Mammary epithelial cell (primary cell): ENCODE data around the gene CLIC3.

Source experiments
- CTCF ChIP-seq, 2 donors: IDR thresholded peaks in 1 of 2; conservative IDR thresholded peaks in 1 of 2; 2 replicates each; pipeline ENCODE4 v1.5.1; 2011 to 2012; ENCODE audit warnings: inconsistent platforms in 2 of 2, low read length in 2 of 2, mild to moderate bottlenecking in 2 of 2, control low read depth in 1 of 2, low read depth in 1 of 2; ENCODE audit not compliant: insufficient read depth in 1 of 2; ENCODE audit errors: extremely low read depth in 1 of 2
- EZH2 ChIP-seq: IDR thresholded peaks from 2 replicates; pipeline ENCODE4 v1.6.1; 2012; ENCODE audit warnings: low read length, inconsistent platforms, borderline replicate concordance

- no peak for TF ChIP-seq CTCF (conservative IDR thresholded peaks at IDR 0.05 in 1 of 2, IDR thresholded peaks at IDR 0.05 in 1 of 2; ENCODE audit: extremely low read depth in 1 of 2, insufficient read depth in 1 of 2, low read depth in 1 of 2, low read length in 2 of 2)
- no peak for TF ChIP-seq EZH2
Measured at GRCh38 chr9:137011907-137012675, 15.7 kb upstream of the CLIC3 start.
